Measurements from ENCODE around the gene CST7. TPM values are rescaled to one million over a fixed set of nuclear protein-coding genes. Genes with fewer than 3 reads are reported as not detected.

CST7 gene
- total RNA-seq, 1 experiment from 2014 or later = not detected

DNA sequence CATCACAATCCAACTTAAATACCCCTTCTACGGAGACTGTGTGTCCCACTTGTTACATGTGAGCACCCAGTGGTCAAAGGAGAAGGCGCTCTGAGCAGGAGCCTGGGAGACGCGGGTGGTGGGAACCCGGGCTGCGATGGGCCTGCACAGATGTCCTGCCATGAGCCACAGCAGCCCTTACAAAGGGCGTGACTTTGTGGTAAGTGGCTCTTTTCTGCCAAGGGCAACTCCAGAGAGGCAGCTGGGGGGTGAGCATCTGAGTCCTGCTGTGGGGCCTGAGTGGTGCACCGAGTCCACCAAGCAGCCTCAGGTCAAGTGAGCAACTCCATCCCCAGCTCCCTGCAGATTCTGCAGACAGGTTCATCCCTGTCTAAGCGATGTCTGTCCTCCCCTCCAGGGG lies 33.6 kb upstream of the CST7 start:
- Histone ChIP-seq H3K36me3 (ENCODE audit: control insufficient read depth in 1 of 2, insufficient read depth in 2 of 2, low read length in 2 of 2) (no peaks in the 10 kb centered on the region), H3K9me3 (ENCODE audit: control insufficient read depth in 1 of 2, insufficient read depth in 1 of 2, low read depth in 1 of 2, low read length in 2 of 2) (no peaks in the 10 kb centered on the region), H3K9ac (ENCODE audit: low read length) (no peak overlapping the region), H2AFZ (ENCODE audit: low read depth, low read length, poor library complexity, severe bottlenecking) (no peak overlapping the region), H3K27ac (ENCODE audit: low read depth, low read length) (no peak overlapping the region), H3K27me3 (ENCODE audit: insufficient read depth, low read length) (peaks cover 22% of the 10 kb centered on the region; the same call in 1 of the 2 replicates), H3K79me2 (ENCODE audit: insufficient read depth, low read length) (no peaks in the 10 kb centered on the region), H4K20me1 (ENCODE audit: insufficient read depth) (no peaks in the 10 kb centered on the region), H3K4me1 (ENCODE audit: control insufficient read depth in 1 of 2, insufficient read depth in 2 of 2, low read length in 2 of 2) (no peaks in the 10 kb centered on the region), H3K4me2 (ENCODE audit: low read length) (no peak overlapping the region), H3K4me3 (replicated peaks in 1 of 2; ENCODE audit: low read depth in 1 of 2, low read length in 2 of 2) (no peak overlapping the region), H3K9me2 (ENCODE audit: insufficient read depth) (no peaks in the 10 kb centered on the region)
- intact Hi-C loops (cut with micrococcal nuclease) = loop anchor here (10.0 kb wide), 1 partner anchor 381 kb away; no protein-coding TSS in a partner anchor
- ChIA-PET RAD21 (ENCODE audit: low non-redundant PET in 1 of 2, low total read pairs in 2 of 2, uncharacterized antibody in 2 of 2, unreplicated experiment in 2 of 2) (no interaction called here), CTCF (no interaction called here), POLR2A (no interaction called here)
- no TSS peak for BruUV-seq (replicated peaks)
- TF ChIP-seq SRF (IDR thresholded peaks at IDR 0.05; ENCODE audit: low read depth) (no peak), TCF7L2 (IDR thresholded peaks at IDR 0.05; ENCODE audit: borderline replicate concordance, extremely low read depth, insufficient read depth, insufficient read length) (no peak), EZH2phosphoT487 (IDR thresholded peaks at IDR 0.05; ENCODE audit: borderline replicate concordance) (no peak), CEBPB (IDR thresholded peaks at IDR 0.05; ENCODE audit: low read depth) (no peak), ATF3 (IDR thresholded peaks at IDR 0.05) (no peak), REST (IDR thresholded peaks at IDR 0.05; ENCODE audit: low read depth) (no peak), ELF1 (IDR thresholded peaks at IDR 0.05; ENCODE audit: borderline replicate concordance, low read depth) (no peak), POLR2A (IDR thresholded peaks at IDR 0.05; ENCODE audit: borderline replicate concordance, extremely low read depth, insufficient read depth, insufficient read length) (no peak), SP1 (IDR thresholded peaks at IDR 0.05; ENCODE audit: low read depth) (no peak), EZH2 (IDR thresholded peaks at IDR 0.05) (no peak)
- TF ChIP-seq, protein P1, sequence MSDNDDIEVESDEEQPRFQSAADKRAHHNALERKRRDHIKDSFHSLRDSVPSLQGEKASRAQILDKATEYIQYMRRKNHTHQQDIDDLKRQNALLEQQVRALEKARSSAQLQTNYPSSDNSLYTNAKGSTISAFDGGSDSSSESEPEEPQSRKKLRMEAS (IDR thresholded peaks at IDR 0.05) = no peak
- ATAC-seq (no peak), DNase-seq (ENCODE audit: low read depth, low spot score) (no peak)
